CD4-positive, alpha-beta memory T cell (primary cell): ENCODE measurements around the gene TRIM17. TPM values are rescaled to one million over a fixed set of nuclear protein-coding genes. Genes with fewer than 3 reads are reported as not detected.

Experiments used
- CTCF ChIA-PET: fragments of 350-600 bp; sonication (Branson Sonifier 250); formaldehyde crosslinking; loops from one replicate; lab custom pipeline; 2021; ENCODE audit warnings: inconsistent platforms; ENCODE audit not compliant: partially characterized antibody; lab: Charles Lee
- POLR2A ChIA-PET: fragments of 350-600 bp; sonication (Branson Sonifier 250); formaldehyde crosslinking; loops from one replicate; lab custom pipeline; 2021; ENCODE audit not compliant: partially characterized antibody; lab: Charles Lee
- DNase-seq, 5 donors: peaks; one replicate each; pipeline versions ENCODE4 v3.0.0 to v3.0.0-alpha.2; 2020 to 2022; ENCODE audit warnings: mixed read lengths in 1 of 5
- H3K27ac ChIP-seq: one replicate; pipeline ENCODE4 v1.7.0; 2013; ENCODE audit warnings: low read depth, low read length
- H3K27me3 ChIP-seq: 2 replicates; pipeline ENCODE4 v1.7.0; 2013; ENCODE audit warnings: mild to moderate bottlenecking, low read length, moderate library complexity; ENCODE audit not compliant: insufficient read depth
- H3K36me3 ChIP-seq: 2 replicates; pipeline ENCODE4 v1.7.0; 2013; ENCODE audit warnings: mild to moderate bottlenecking, low read length, moderate library complexity; ENCODE audit not compliant: insufficient read depth
- H3K4me1 ChIP-seq: 2 replicates; pipeline ENCODE4 v1.7.0; 2013; ENCODE audit warnings: mild to moderate bottlenecking, low read length, moderate library complexity; ENCODE audit not compliant: insufficient read depth
- H3K4me3 ChIP-seq, 2 donors: one replicate each; pipeline ENCODE4 v1.7.0; 2013; ENCODE audit warnings: low read length in 2 of 2, mild to moderate bottlenecking in 1 of 2
- H3K9me3 ChIP-seq, 2 donors: one replicate each; pipeline ENCODE4 v1.7.0; 2013; ENCODE audit warnings: low read length in 2 of 2, control low read depth in 1 of 2; ENCODE audit not compliant: control insufficient read depth in 1 of 2
- H3K27ac Mint-ChIP-seq, 7 donors: one replicate each; pipeline ENCODE4 v1.8.0; 2020 to 2021; ENCODE audit warnings: mixed read lengths in 7 of 7, mild to moderate bottlenecking in 6 of 7, inconsistent platforms in 3 of 7, moderate library complexity in 3 of 7
- H3K27me3 Mint-ChIP-seq, 2 donors: one replicate each; pipeline ENCODE4 v1.8.0; 2020 to 2021; ENCODE audit warnings: mixed read lengths in 2 of 2
- H3K36me3 Mint-ChIP-seq, 2 donors: one replicate each; pipeline ENCODE4 v1.8.0; 2020 to 2021; ENCODE audit warnings: mixed read lengths in 2 of 2, inconsistent platforms in 1 of 2, mild to moderate bottlenecking in 1 of 2
- H3K4me1 Mint-ChIP-seq, 4 donors: one replicate each; pipeline ENCODE4 v1.8.0; 2020 to 2021; ENCODE audit warnings: mixed read lengths in 4 of 4, mild to moderate bottlenecking in 1 of 4
- H3K4me3 Mint-ChIP-seq, 8 donors: one replicate each; pipeline ENCODE4 v1.8.0; 2020 to 2021; ENCODE audit warnings: mixed read lengths in 8 of 8, mild to moderate bottlenecking in 7 of 8, moderate library complexity in 6 of 8, inconsistent platforms in 3 of 8
- H3K9me3 Mint-ChIP-seq, 8 donors: one replicate each; pipeline ENCODE4 v1.8.0; 2020 to 2021; ENCODE audit warnings: mixed read lengths in 8 of 8, mild to moderate bottlenecking in 5 of 8, inconsistent platforms in 3 of 8, moderate library complexity in 1 of 8
- intact Hi-C: fragments of 100-400 bp; cut with micrococcal nuclease; formaldehyde crosslinking; loops from one replicate; pipeline ENCODE4 v1.15.1; 2023
- polyA plus RNA-seq, 2 donors: library from polyadenylated mRNA; unstranded; fragments of 300-500 nt; fragmentation: Illumina TruSeq; gene quantifications; one replicate each; pipeline ENCODE4 v1.2.3, GENCODE V29; 2021
- total RNA-seq, 2 experiments: library from RNA; stranded (reverse); gene quantifications; one replicate each; pipeline ENCODE4 v1.2.3, GENCODE V29; 2021

The TRIM17 gene
- total and polyA plus RNA-seq, 4 experiments from 2014 or later, result 0.25 to 0.76 (median 0.69) TPM; not detected in 1

DNA sequence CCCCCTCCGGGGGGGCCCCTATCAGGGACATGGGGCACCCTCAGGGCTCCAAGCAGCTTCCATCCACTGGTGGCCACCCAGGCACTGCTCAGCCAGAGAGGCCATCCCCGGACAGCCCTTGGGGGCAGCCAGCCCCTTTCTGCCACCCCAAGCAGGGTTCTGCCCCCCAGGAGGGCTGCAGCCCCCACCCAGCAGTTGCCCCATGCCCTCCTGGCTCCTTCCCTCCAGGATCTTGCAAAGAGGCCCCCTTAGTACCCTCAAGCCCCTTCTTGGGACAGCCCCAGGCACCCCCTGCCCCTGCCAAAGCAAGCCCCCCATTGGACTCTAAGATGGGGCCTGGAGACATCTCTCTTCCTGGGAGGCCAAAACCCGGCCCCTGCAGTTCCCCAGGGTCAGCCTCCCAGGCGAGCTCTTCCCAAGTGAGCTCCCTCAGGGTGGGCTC lies 44.9 kb downstream of the TRIM17 start:
- Histone ChIP-seq H3K4me1 (no peaks in the 10 kb centered on the region), H3K9me3 (no peaks in the 10 kb centered on the region), H3K27me3 (no peaks in the 10 kb centered on the region), H3K4me3 (no peak overlapping the region), H3K27ac (no peak overlapping the region), H3K36me3 (no peaks in the 10 kb centered on the region)
- CTCF ChIA-PET, result no interaction called here
- H3K4me3 Mint-ChIP-seq, result no peak overlapping the region
- no peaks in the 10 kb centered on the region for H3K27me3 Mint-ChIP-seq
- POLR2A ChIA-PET, result no interaction called here
- H3K27ac Mint-ChIP-seq, result no peak overlapping the region
- intact Hi-C loops, result no loop called here
- no peaks in the 10 kb centered on the region for H3K36me3 Mint-ChIP-seq
- H3K9me3 Mint-ChIP-seq, result no peaks in the 10 kb centered on the region
- no peaks in the 10 kb centered on the region for H3K4me1 Mint-ChIP-seq
- DNase-seq, result peak in 1 of 5 donors; percentile 24

- no peak overlapping the region for H3K27ac Mint-ChIP-seq
- H3K4me1 ChIP-seq, result no peaks in the 10 kb centered on the region
- CTCF ChIA-PET, result no interaction called here
- H3K36me3 Mint-ChIP-seq, result no peaks in the 10 kb centered on the region
- intact Hi-C loops, result no loop called here
- H3K4me3 Mint-ChIP-seq, result no peak overlapping the region
- H3K27me3 Mint-ChIP-seq, result no peaks in the 10 kb centered on the region
- POLR2A ChIA-PET, result no interaction called here
- no peaks in the 10 kb centered on the region for H3K36me3 ChIP-seq
- H3K27ac ChIP-seq, result no peak overlapping the region
- no peaks in the 10 kb centered on the region for H3K9me3 Mint-ChIP-seq
- DNase-seq, result peak in 1 of 5 donors; percentile 29
- H3K4me3 ChIP-seq, result no peak overlapping the region
- H3K9me3 ChIP-seq, result no peaks in the 10 kb centered on the region
- H3K4me1 Mint-ChIP-seq, result no peaks in the 10 kb centered on the region
- H3K27me3 ChIP-seq, result no peaks in the 10 kb centered on the region
Measured at GRCh38 chr1:228370941-228371740, 45.5 kb downstream of the TRIM17 start.

GRCh38 chr1:228370439-228370940 lies 46.2 kb downstream of the TRIM17 start:
- intact Hi-C loops, result no loop called here
- Mint-ChIP-seq H3K4me3 (no peak overlapping the region), H3K36me3 (no peaks in the 10 kb centered on the region), H3K9me3 (no peaks in the 10 kb centered on the region), H3K4me1 (no peaks in the 10 kb centered on the region), H3K27ac (no peak overlapping the region), H3K27me3 (no peaks in the 10 kb centered on the region)
- Histone ChIP-seq H3K27ac (no peak overlapping the region), H3K36me3 (no peaks in the 10 kb centered on the region), H3K4me1 (no peaks in the 10 kb centered on the region), H3K27me3 (no peaks in the 10 kb centered on the region), H3K4me3 (no peak overlapping the region), H3K9me3 (no peaks in the 10 kb centered on the region)
- ChIA-PET CTCF (no interaction called here), POLR2A (no interaction called here)
- peak in 1 of 5 donors; percentile 19 for DNase-seq

DNA sequence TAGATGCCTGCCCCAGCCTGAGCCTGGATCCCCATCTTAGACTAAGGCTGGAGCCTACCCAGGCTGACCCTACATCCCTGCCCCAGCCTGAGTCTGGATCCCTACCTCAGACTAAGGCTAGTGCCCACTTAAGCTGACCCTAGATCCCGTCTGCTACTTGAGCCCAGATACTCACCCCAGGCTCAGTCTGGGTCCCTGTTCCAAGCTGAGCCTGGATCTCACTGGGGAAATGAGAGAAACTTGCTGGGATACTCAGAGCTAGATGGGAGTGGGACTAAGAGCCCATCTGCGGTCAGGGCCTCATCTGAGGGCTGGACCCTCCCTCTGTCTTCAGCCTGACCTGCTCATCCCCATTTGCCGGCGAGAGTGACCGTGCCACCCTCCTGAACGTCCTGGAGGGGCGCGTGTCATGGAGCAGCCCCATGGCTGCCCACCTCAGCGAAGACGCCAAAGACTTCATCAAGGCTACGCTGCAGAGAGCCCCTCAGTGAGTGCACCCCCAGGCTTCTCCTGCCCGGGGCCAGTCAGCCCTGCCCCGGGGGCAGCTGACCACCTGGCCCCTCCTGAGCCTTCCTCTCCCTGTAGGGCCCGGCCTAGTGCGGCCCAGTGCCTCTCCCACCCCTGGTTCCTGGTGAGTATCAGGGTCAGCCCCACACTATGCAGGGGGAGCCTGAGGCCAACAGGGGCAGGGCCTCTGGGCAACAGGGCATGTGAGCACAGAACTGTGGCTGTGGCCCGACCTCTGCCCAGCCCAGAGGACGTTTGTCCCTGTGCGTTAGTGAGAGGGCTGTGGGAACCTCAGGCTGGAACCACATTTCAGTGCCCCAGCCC lies 46.8 kb downstream of the TRIM17 start:
- Histone ChIP-seq H3K27me3 (no peaks in the 10 kb centered on the region), H3K27ac (no peak overlapping the region), H3K4me1 (no peaks in the 10 kb centered on the region), H3K9me3 (no peaks in the 10 kb centered on the region), H3K4me3 (no peak overlapping the region), H3K36me3 (no peaks in the 10 kb centered on the region)
- intact Hi-C loops, result no loop called here
- no peaks in the 10 kb centered on the region for H3K9me3 Mint-ChIP-seq
- H3K4me1 Mint-ChIP-seq, result no peaks in the 10 kb centered on the region
- H3K27me3 Mint-ChIP-seq, result no peaks in the 10 kb centered on the region
- DNase-seq, result peak in 1 of 5 donors; percentile 16
- H3K27ac Mint-ChIP-seq, result no peak overlapping the region
- ChIA-PET CTCF (no interaction called here), POLR2A (no interaction called here)
- no peak overlapping the region for H3K4me3 Mint-ChIP-seq
- H3K36me3 Mint-ChIP-seq, result no peaks in the 10 kb centered on the region

DNA sequence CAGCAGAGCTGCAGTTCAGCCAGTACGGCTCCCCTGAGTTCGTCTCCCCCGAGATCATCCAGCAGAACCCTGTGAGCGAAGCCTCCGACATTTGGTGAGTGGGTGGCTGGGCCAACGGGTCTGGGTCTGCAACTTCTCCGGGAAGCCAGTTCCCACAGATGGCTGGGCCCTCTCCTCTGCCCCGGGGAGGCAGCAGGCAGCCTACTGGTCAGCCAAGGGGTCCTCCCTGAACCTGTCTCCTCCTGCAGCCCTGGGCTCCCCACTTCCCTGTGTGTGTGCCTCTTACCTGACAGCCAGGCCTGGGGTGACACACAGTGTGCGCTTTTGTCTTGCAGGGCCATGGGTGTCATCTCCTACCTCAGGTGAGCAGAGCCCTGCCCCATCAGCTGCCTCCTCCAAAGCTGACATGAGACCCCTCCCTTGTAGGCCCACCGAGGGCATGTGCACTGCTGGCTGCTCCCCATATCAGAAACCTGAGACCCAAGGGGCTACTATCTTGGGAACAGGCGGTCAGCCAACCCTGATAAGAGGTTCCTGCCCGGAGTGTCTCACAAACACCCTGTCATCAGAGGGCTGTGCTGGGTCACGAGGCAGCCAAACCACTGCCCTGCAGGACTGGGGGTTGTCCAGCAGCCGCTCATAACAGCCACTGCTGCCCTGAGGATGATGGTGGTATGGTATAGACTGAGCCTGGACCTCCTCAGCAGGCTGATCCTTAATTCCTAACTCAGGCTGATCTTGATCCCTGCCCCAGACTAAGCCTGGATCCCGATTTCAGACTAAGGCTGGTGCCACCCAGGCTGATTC lies 47.7 kb downstream of the TRIM17 start:
- H3K27me3 ChIP-seq, result no peaks in the 10 kb centered on the region
- ChIA-PET POLR2A (no interaction called here), CTCF (no interaction called here)
- Mint-ChIP-seq H3K36me3 (no peaks in the 10 kb centered on the region), H3K27ac (no peak overlapping the region), H3K4me1 (no peaks in the 10 kb centered on the region), H3K27me3 (no peaks in the 10 kb centered on the region), H3K4me3 (no peak overlapping the region), H3K9me3 (no peaks in the 10 kb centered on the region)
- H3K4me3 ChIP-seq, result no peak overlapping the region
- DNase-seq, result peak in 1 of 5 donors; percentile 3
- no peaks in the 10 kb centered on the region for H3K36me3 ChIP-seq
- no peak overlapping the region for H3K27ac ChIP-seq
- H3K4me1 ChIP-seq, result no peaks in the 10 kb centered on the region
- no peaks in the 10 kb centered on the region for H3K9me3 ChIP-seq
- intact Hi-C loops, result no loop called here

DNA sequence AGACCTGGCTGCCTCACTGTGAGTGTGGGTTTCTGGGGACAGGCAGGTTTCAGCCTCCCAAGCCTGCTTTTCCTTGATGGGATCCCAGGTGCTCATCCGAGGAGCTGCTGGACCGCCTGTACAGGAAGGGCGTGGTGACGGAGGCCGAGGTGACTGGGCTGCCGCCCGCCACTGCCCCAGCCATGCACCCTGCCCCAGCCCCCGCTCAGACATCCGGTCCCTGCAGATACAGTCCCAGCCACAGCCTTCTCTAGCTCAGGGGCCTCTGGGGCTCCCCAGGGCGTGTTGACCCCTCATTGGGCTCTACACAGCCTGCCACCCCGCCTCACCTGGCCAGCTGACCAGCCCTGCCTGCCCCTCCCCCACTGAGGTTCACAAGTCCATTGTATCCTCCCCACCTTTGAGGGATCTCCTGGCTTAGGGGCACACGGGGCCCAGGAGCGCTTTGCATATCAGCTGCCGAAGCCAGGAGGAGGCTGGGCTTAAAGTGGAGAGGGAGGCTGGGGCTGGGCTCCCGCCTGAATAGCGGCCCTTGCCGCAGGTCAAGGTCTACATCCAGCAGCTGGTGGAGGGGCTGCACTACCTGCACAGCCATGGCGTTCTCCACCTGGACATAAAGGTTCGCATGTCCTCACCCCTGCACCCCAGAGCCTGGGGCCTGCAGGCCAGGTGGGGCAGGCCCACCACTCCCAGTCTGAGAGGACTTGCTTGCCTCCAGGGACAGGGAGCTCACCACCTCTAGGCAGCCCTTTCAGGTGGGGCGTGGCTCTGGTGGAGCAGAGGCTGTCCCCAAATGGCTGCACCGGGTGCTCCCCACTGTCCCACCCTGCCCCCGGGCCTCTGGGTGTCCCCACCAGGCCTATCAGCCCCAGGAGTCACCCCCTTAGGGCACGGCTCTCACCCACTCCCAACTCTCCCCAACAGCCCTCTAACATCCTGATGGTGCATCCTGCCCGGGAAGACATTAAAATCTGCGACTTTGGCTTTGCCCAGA lies 48.6 kb downstream of the TRIM17 start:
- H3K4me3 ChIP-seq, result no peak overlapping the region
- Mint-ChIP-seq H3K4me3 (no peak overlapping the region), H3K27ac (no peak overlapping the region), H3K9me3 (no peaks in the 10 kb centered on the region), H3K4me1 (no peaks in the 10 kb centered on the region), H3K36me3 (no peaks in the 10 kb centered on the region), H3K27me3 (no peaks in the 10 kb centered on the region)
- H3K9me3 ChIP-seq, result no peaks in the 10 kb centered on the region
- no peaks in the 10 kb centered on the region for H3K4me1 ChIP-seq
- POLR2A ChIA-PET, result no interaction called here
- H3K27ac ChIP-seq, result no peak overlapping the region
- no peaks in the 10 kb centered on the region for H3K27me3 ChIP-seq
- CTCF ChIA-PET, result no interaction called here
- intact Hi-C loops, result no loop called here
- peak in 1 of 5 donors; percentile 29 for DNase-seq
- H3K36me3 ChIP-seq, result no peaks in the 10 kb centered on the region
